GM21447 (cell line): ENCODE measurements around the gene PSMC4.
A peak's percentile ranks its signal among the peaks of the same experiment; 100 is the strongest.
"Not testable (repeated sequence)": the region's sequence is repeated elsewhere in the genome, so short reads cannot be mapped to it uniquely, and the experiment has no call there.

ENCODE experiments used
- ATAC-seq: cut with Tn5 transposase; IDR thresholded peaks from one replicate; pipeline ENCODE4 v1.9.1; 2021; ENCODE audit not compliant: unreplicated experiment

Gene PSMC4

GRCh38 chr19:39943586-39943985, 27.4 kb upstream of the PSMC4 start:
- ATAC-seq = no peak

GRCh38 chr19:39946532-39946931, 24.4 kb upstream of the PSMC4 start:
- ATAC-seq = no peak

- no peak for ATAC-seq
Observed at GRCh38 chr19:39949026-39949747, 21.8 kb upstream of the PSMC4 start.

GRCh38 chr19:39951065-39951650, 19.8 kb upstream of the PSMC4 start:
- ATAC-seq = no peak

GRCh38 chr19:39951686-39952085, 19.3 kb upstream of the PSMC4 start:
- ATAC-seq = no peak

- no peak for ATAC-seq
Observed at GRCh38 chr19:39953915-39954314, 17.1 kb upstream of the PSMC4 start.

- ATAC-seq = not testable (repeated sequence)
Observed at GRCh38 chr19:39957886-39958285, 13.1 kb upstream of the PSMC4 start.

- not testable (repeated sequence) for ATAC-seq
Observed at GRCh38 chr19:39958942-39959341, 12.0 kb upstream of the PSMC4 start.

- ATAC-seq = not testable (repeated sequence)
Observed at GRCh38 chr19:39959407-39959806, 11.6 kb upstream of the PSMC4 start.

- ATAC-seq = no peak
Observed at GRCh38 chr19:39963898-39964297, 7.1 kb upstream of the PSMC4 start.

- no peak for ATAC-seq
Observed at GRCh38 chr19:39966617-39967016, 4.3 kb upstream of the PSMC4 start.

GRCh38 chr19:39967561-39967960, 3.4 kb upstream of the PSMC4 start:
- no peak for ATAC-seq

GRCh38 chr19:39968789-39969188, 2.2 kb upstream of the PSMC4 start:
- ATAC-seq = no peak

GRCh38 chr19:39969266-39969665, 1.7 kb upstream of the PSMC4 start:
- no peak for ATAC-seq

- no peak for ATAC-seq
Observed at GRCh38 chr19:39969681-39970424, 1.1 kb upstream of the PSMC4 start.

GRCh38 chr19:39970425-39970674, 615 bp upstream of the PSMC4 start:
- ATAC-seq = peak; percentile 10

- no peak for ATAC-seq
Observed at GRCh38 chr19:39971380-39972035, 543 bp downstream of the PSMC4 start.

GRCh38 chr19:39974377-39975155, 3.6 kb downstream of the PSMC4 start:
- no peak for ATAC-seq

GRCh38 chr19:39982883-39983282, 11.9 kb downstream of the PSMC4 start:
- no peak for ATAC-seq

GRCh38 chr19:39983695-39984300, 12.8 kb downstream of the PSMC4 start:
- ATAC-seq = no peak

GRCh38 chr19:39986643-39987042, 15.7 kb downstream of the PSMC4 start:
- ATAC-seq = no peak
